OCI-LY3 (cell line): ENCODE results near the gene TMEM8B.
A peak's percentile ranks its signal among the peaks of the same experiment; 100 is the strongest.

Experiments used
- H2AFZ ChIP-seq: fragments of 200-600, 300-600 bp; shearing (Covaris generic); 2 replicates; pipeline ENCODE4 v1.6.0; 2014; ENCODE audit warnings: antibody characterized with exemption, low read depth, low read length
- H3K27ac ChIP-seq: fragments of 200-600, 300-600 bp; sonication (generic); 2 replicates; pipeline ENCODE4 v1.5.1; 2014; ENCODE audit warnings: mild to moderate bottlenecking, low read length, moderate library complexity, mixed read lengths
- H3K27me3 ChIP-seq: fragments of 200-600, 300-600 bp; sonication (generic); 2 replicates; pipeline ENCODE4 v1.6.1; 2014; ENCODE audit warnings: low read depth, low read length, mixed read lengths
- H3K36me3 ChIP-seq: fragments of 200-600, 300-600 bp; sonication (generic); replicated peaks from 2 replicates; pipeline ENCODE3; 2014; ENCODE audit warnings: low read depth, low read length, mixed read lengths
- H3K4me1 ChIP-seq: fragments of 300-600, 200-600 bp; sonication (generic); 2 replicates; pipeline ENCODE4 v1.6.1; 2014; ENCODE audit warnings: low read length, mixed read lengths
- H3K4me2 ChIP-seq: fragments of 200-600, 300-600 bp; sonication (generic); 2 replicates; pipeline ENCODE4 v1.6.1; 2014; ENCODE audit warnings: low read length, mixed read lengths
- H3K4me3 ChIP-seq: fragments of 300-600, 200-600 bp; sonication (generic); 2 replicates; pipeline ENCODE4 v1.5.1; 2014; ENCODE audit warnings: antibody characterized with exemption, mild to moderate bottlenecking, low read length, moderate library complexity
- H3K79me2 ChIP-seq: fragments of 300-600, 200-600 bp; shearing (Covaris generic); 2 replicates; pipeline ENCODE4 v1.6.1; 2014; ENCODE audit warnings: mild to moderate bottlenecking, low read length, mixed read lengths
- H3K9ac ChIP-seq: fragments of 300-600, 200-600 bp; shearing (Covaris generic); 2 replicates; pipeline ENCODE4 v1.6.0; 2014; ENCODE audit warnings: mild to moderate bottlenecking, low read length, moderate library complexity
- H3K9me3 ChIP-seq: fragments of 200-600, 300-600 bp; shearing (Covaris generic); 2 replicates; pipeline ENCODE4 v1.6.1; 2014; ENCODE audit warnings: low read length, mixed read lengths; ENCODE audit not compliant: insufficient read depth
- H4K20me1 ChIP-seq: fragments of 200-600, 300-600 bp; sonication (generic); 2 replicates; pipeline ENCODE4 v1.6.1; 2016; ENCODE audit warnings: low read length, mixed read lengths; ENCODE audit not compliant: insufficient read depth
- CTCF ChIP-seq: fragments of 200-600, 300-600 bp; sonication (generic); IDR thresholded peaks from 2 replicates; pipeline ENCODE4 v1.5.1; 2014; ENCODE audit warnings: antibody characterized with exemption, low read length, low read depth
- EZH2phosphoT487 ChIP-seq: fragments of 200-600 bp; shearing (Covaris generic); IDR thresholded peaks from 2 replicates; pipeline ENCODE4 v1.6.1; 2018; ENCODE audit warnings: antibody characterized with exemption, mixed run types, low read depth

Gene TMEM8B

GRCh38 chr9:35818341-35818740, 10.7 kb upstream of the TMEM8B start:
- no peaks in the 10 kb centered on the region for H3K9me3 ChIP-seq
- H3K79me2 ChIP-seq, result peaks cover 9% of the 10 kb centered on the region
- H3K36me3 ChIP-seq, result no peaks in the 10 kb centered on the region
- TF ChIP-seq EZH2phosphoT487 (no peak), CTCF (no peak)
- peaks cover 8% of the 10 kb centered on the region for H3K4me1 ChIP-seq
- no peaks in the 10 kb centered on the region for H4K20me1 ChIP-seq
- no peak overlapping the region for H2AFZ ChIP-seq
- no peak overlapping the region for H3K9ac ChIP-seq
- H3K4me2 ChIP-seq, result no peak overlapping the region
- no peak overlapping the region for H3K27ac ChIP-seq
- no peaks in the 10 kb centered on the region for H3K27me3 ChIP-seq
- no peak overlapping the region for H3K4me3 ChIP-seq

DNA sequence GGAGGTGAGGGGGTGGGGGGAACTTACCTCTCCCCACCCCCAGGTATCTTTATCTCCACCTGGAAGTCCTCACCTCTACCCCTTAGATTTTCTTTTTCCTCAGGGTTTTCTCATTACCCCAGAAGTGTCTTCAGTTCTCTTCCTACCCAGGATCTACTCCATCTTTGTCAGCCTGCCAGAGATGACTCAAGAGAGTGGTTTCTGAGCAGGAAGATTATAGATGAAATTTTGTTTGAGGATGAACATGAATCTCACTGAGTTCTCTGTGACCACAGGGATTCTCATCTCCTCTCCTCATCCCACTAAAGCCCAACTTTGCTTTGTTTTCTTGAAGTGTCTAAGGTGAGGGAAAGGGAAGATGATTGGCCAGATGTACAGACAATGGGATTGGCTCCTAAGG, 9.0 kb upstream of the TMEM8B start:
- Histone ChIP-seq H3K79me2 (no peaks in the 10 kb centered on the region), H3K9ac (no peak overlapping the region), H2AFZ (no peak overlapping the region), H3K36me3 (no peaks in the 10 kb centered on the region), H3K27ac (no peak overlapping the region), H3K9me3 (no peaks in the 10 kb centered on the region), H4K20me1 (no peaks in the 10 kb centered on the region), H3K4me3 (no peak overlapping the region), H3K4me2 (no peak overlapping the region), H3K27me3 (no peaks in the 10 kb centered on the region), H3K4me1 (peaks cover 3% of the 10 kb centered on the region)
- no peak for TF ChIP-seq CTCF
- no peak for TF ChIP-seq EZH2phosphoT487

GRCh38 chr9:35822926-35823325, 6.1 kb upstream of the TMEM8B start:
- H3K4me2 ChIP-seq, result no peak overlapping the region
- TF ChIP-seq EZH2phosphoT487 (no peak), CTCF (no peak)
- H3K9ac ChIP-seq, result no peak overlapping the region
- H3K4me1 ChIP-seq, result peaks cover 13% of the 10 kb centered on the region
- H3K4me3 ChIP-seq, result no peak overlapping the region
- H3K9me3 ChIP-seq, result no peaks in the 10 kb centered on the region
- H3K27me3 ChIP-seq, result peaks cover 5% of the 10 kb centered on the region; the same call in 1 of the 2 replicates
- no peaks in the 10 kb centered on the region for H4K20me1 ChIP-seq
- H3K27ac ChIP-seq, result no peak overlapping the region
- H2AFZ ChIP-seq, result no peak overlapping the region
- H3K79me2 ChIP-seq, result no peaks in the 10 kb centered on the region
- H3K36me3 ChIP-seq, result no peaks in the 10 kb centered on the region

DNA sequence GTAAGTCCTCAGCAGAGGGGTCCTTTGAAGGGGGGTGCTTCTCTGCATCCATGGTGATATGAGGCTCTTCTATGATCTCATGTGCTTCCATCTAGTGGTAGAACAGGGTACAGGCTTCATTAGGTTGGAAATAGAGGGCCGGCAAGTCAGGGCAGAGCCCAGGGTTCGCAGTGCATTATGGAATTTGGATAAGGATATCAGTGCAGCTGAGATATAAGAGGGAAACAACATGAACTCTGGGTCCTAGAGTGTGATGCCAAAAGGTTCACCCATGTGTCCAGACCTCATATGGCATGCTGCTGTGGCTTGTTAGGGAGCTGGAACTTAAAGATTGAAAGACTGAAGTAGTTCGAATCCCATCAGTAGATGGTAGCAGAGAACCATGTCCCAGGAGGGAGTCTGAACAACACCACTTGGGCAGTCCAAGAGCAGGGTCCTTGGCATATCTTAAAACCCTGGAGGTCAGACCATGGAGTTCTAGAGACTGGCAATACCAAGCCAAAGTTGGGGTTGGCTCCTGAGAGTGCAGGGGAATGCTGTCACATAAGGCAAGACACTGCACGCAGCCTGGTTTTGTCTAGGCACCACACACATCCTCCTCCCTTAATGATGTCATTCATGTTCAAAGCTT, 2.8 kb upstream of the TMEM8B start:
- Histone ChIP-seq H3K4me3 (peak overlapping the region; percentile 37), H3K27ac (no peak overlapping the region), H2AFZ (peak overlapping the region; percentile 79), H3K36me3 (no peaks in the 10 kb centered on the region), H3K4me2 (peak overlapping the region; percentile 74), H3K4me1 (peaks cover 24% of the 10 kb centered on the region), H3K9me3 (no peaks in the 10 kb centered on the region), H3K27me3 (peaks cover 5% of the 10 kb centered on the region; the same call in 1 of the 2 replicates), H3K9ac (no peak overlapping the region), H4K20me1 (no peaks in the 10 kb centered on the region), H3K79me2 (0 out of 2 replicates have a peak, but pooled peaks cover 3% of the 10 kb centered on the region)
- TF ChIP-seq EZH2phosphoT487, result no peak
- peak; percentile 92 for TF ChIP-seq CTCF
